ENCODE data around the gene HOXA2.

Gene HOXA2

GRCh38 chr7:27068259-27068658, 34.2 kb downstream of the HOXA2 start:
- no peak for TF ChIP-seq CTCF (IDR thresholded peaks at IDR 0.05; ENCODE audit: poor library complexity, severe bottlenecking)
- Histone ChIP-seq H3K4me3 (ENCODE audit: severe bottlenecking) (no peak overlapping the region), H3K4me1 (ENCODE audit: insufficient read depth, poor library complexity, severe bottlenecking) (peaks cover 29% of the 10 kb centered on the region), H3K36me3 (ENCODE audit: low read depth) (no peaks in the 10 kb centered on the region), H3K27ac (ENCODE audit: poor library complexity, severe bottlenecking) (no peak overlapping the region), H3K9me3 (ENCODE audit: severe bottlenecking) (no peaks in the 10 kb centered on the region), H3K27me3 (ENCODE audit: insufficient read depth, poor library complexity, severe bottlenecking) (no peaks in the 10 kb centered on the region)
- DNase-seq (ENCODE audit: low spot score), result no peak
- no peak for ATAC-seq (ENCODE audit: low read depth)

- no peak for DNase-seq (ENCODE audit: low spot score)
- Histone ChIP-seq H3K27me3 (ENCODE audit: insufficient read depth, poor library complexity, severe bottlenecking) (no peaks in the 10 kb centered on the region), H3K9me3 (ENCODE audit: severe bottlenecking) (no peaks in the 10 kb centered on the region), H3K4me3 (ENCODE audit: severe bottlenecking) (no peak overlapping the region), H3K36me3 (ENCODE audit: low read depth) (no peaks in the 10 kb centered on the region), H3K4me1 (ENCODE audit: insufficient read depth, poor library complexity, severe bottlenecking) (peaks cover 13% of the 10 kb centered on the region), H3K27ac (ENCODE audit: poor library complexity, severe bottlenecking) (peak overlapping the region; percentile 65)
- TF ChIP-seq CTCF (IDR thresholded peaks at IDR 0.05; ENCODE audit: poor library complexity, severe bottlenecking), result no peak
- ATAC-seq (ENCODE audit: low read depth), result peak; percentile 89
Observed at GRCh38 chr7:27066148-27066547, 36.3 kb downstream of the HOXA2 start.

- no peak for TF ChIP-seq CTCF (IDR thresholded peaks at IDR 0.05; ENCODE audit: poor library complexity, severe bottlenecking)
- Histone ChIP-seq H3K27me3 (ENCODE audit: insufficient read depth, poor library complexity, severe bottlenecking) (no peaks in the 10 kb centered on the region), H3K36me3 (ENCODE audit: low read depth) (no peaks in the 10 kb centered on the region), H3K4me3 (ENCODE audit: severe bottlenecking) (no peak overlapping the region), H3K9me3 (ENCODE audit: severe bottlenecking) (no peaks in the 10 kb centered on the region), H3K4me1 (ENCODE audit: insufficient read depth, poor library complexity, severe bottlenecking) (peaks cover 13% of the 10 kb centered on the region), H3K27ac (ENCODE audit: poor library complexity, severe bottlenecking) (peak overlapping the region; percentile 65)
- DNase-seq (ENCODE audit: low spot score) (no peak), ATAC-seq (ENCODE audit: low read depth) (peak; percentile 34; the same call in 2 of the 3 replicates)
Observed at GRCh38 chr7:27065709-27066108, 36.8 kb downstream of the HOXA2 start.

- Histone ChIP-seq H3K36me3 (ENCODE audit: low read depth) (no peaks in the 10 kb centered on the region), H3K27me3 (ENCODE audit: insufficient read depth, poor library complexity, severe bottlenecking) (no peaks in the 10 kb centered on the region), H3K4me1 (ENCODE audit: insufficient read depth, poor library complexity, severe bottlenecking) (peaks cover 13% of the 10 kb centered on the region), H3K4me3 (ENCODE audit: severe bottlenecking) (no peak overlapping the region), H3K27ac (ENCODE audit: poor library complexity, severe bottlenecking) (peak overlapping the region; percentile 65), H3K9me3 (ENCODE audit: severe bottlenecking) (no peaks in the 10 kb centered on the region)
- DNase-seq (ENCODE audit: low spot score) (no peak), ATAC-seq (ENCODE audit: low read depth) (no peak)
- TF ChIP-seq CTCF (IDR thresholded peaks at IDR 0.05; ENCODE audit: poor library complexity, severe bottlenecking), result no peak
Observed at GRCh38 chr7:27064661-27065060, 37.8 kb downstream of the HOXA2 start.

GRCh38 chr7:27064159-27064558, 38.3 kb downstream of the HOXA2 start:
- peak overlapping the region; percentile 65 for H3K27ac ChIP-seq (ENCODE audit: poor library complexity, severe bottlenecking)
- DNase-seq (ENCODE audit: low spot score) (no peak), ATAC-seq (ENCODE audit: low read depth) (no peak)
- no peaks in the 10 kb centered on the region for H3K36me3 ChIP-seq (ENCODE audit: low read depth)
- H3K27me3 ChIP-seq (ENCODE audit: insufficient read depth, poor library complexity, severe bottlenecking), result no peaks in the 10 kb centered on the region
- H3K9me3 ChIP-seq (ENCODE audit: severe bottlenecking), result no peaks in the 10 kb centered on the region
- no peak for TF ChIP-seq CTCF (IDR thresholded peaks at IDR 0.05; ENCODE audit: poor library complexity, severe bottlenecking)
- no peak overlapping the region for H3K4me3 ChIP-seq (ENCODE audit: severe bottlenecking)
- peaks cover 13% of the 10 kb centered on the region for H3K4me1 ChIP-seq (ENCODE audit: insufficient read depth, poor library complexity, severe bottlenecking)

All from RWPE2 (cell line).